NCI-H748 (cell line): ENCODE results near the gene NECAP2.
A peak's percentile ranks its signal among the peaks of the same experiment; 100 is the strongest.
"Not testable (repeated sequence)": the region's sequence is repeated elsewhere in the genome, so short reads cannot be mapped to it uniquely, and the experiment has no call there.

Source experiments
- DNase-seq: peaks from one replicate; lab custom pipeline; 2025; ENCODE audit not compliant: unreplicated experiment; lab: John Stamatoyannopoulos, UW

The NECAP2 gene

DNA sequence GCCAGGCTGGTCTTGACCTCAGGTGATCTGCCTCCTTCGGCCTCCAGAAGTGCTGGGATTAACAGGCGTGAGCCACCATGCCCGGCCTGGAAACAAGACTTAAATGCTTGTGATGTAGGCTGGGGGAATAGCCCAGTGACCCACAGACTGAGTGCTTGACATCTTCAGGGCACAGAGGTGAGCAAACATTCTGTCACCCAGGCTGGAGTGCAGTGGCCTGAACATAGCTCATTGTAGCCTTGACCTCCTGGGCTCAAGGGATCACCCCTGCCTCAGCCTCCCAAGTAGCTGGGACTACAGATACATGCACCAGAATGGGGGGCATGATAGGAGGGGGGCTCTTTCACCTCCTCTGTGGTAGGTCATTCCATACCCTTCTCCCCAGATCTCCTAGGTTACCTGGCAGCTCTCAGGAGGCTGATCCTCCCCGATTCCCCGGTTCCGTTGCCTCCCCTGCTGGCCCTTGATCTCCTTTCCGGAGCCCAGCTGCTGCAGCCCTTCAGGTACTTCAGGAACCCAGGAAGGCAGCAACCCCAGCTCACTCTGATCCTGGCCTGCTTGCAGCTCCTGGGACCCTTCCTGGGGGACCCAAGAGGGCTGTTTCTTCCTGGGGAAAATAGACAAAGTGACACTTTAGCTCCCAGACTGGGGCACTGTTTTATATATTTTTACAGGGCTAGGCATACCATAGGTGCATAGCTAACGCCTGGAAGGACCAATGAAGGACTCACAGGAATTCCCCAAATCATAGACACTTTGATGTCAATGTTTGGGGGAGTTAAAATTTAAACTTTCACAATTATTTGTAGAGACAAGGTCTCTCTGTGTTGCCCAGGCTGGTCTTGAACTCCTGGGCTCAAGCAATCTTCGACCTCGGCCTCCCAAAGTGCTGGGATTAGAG lies 15.1 kb upstream of the NECAP2 start:
- DNase-seq: no peak

DNA sequence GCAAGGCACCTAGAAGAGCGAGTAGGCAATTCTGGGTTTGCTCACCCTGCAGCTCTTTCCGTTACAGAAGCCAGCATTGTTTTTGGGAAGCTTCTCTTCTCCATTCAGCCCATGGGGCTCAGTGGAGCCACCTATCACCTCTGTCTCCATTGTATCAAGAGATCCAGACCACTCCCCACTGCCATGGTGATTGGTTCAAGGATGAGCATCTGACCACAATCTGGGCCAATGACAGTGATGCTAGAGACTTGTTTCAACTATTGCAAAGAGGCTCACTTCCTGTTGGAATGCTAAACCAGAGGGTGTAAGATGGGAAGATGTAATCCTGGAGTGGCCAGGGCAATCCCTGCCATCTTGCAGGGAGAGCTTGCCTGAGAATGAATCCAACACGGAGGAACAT lies 9.9 kb upstream of the NECAP2 start:
- DNase-seq: peak; percentile 3

DNA sequence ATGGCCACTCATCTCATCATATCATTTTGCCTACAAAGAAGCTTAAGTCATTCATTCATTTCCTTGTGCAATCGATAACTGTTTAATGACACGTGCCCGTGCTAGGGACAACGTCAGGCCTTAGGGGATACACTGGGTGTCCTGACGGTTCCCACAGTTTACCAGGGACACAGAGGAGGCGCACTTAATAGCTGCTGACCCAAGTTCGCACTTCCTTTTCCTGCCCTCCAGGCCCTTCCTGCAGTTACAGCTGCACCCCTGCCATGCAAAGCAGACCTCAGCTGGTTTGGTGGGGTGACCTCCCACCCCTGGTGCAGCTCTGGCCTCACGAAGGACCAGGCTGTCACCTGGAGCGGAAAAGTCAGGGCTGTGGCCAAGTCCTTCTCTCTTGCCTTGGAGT lies 7.5 kb upstream of the NECAP2 start:
- DNase-seq: no peak

DNA sequence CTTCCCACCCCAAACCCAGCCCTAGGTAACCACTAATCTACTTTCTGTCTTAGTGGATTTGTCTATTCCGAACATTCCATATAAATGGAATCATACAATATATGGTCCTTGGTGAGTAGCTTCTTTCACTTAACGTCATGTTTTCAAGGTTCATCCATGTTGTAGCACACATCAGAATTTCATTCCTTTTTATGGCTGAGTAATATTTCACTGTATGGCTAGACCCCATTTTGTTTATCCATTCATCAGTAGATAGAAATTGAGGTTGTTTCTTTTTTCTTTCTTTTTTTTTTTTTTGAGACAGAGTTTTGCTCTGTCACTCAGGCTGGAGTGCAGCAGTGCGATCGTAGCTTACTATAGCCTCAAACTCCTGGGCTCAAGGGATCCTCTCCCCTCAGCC lies 6.5 kb upstream of the NECAP2 start:
- no peak for DNase-seq

DNA sequence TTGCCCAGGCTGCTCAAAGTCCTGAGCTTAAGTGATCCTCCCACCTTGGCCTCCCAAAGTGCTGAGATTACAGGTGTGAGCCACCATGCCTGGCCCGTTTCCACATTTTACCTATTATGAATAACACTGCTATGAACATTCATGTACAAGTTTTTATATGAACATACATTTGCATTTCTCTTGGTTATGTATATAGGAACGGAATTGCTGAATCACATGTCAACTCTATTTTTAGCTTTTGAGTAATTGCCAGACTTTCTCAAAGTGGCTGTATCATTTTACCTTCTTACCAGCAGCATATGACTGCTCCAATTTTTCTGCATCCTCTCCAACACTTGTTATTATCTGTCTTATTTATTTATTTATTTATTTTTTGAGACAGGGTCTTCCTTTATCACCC lies 6.0 kb upstream of the NECAP2 start:
- no peak for DNase-seq

DNA sequence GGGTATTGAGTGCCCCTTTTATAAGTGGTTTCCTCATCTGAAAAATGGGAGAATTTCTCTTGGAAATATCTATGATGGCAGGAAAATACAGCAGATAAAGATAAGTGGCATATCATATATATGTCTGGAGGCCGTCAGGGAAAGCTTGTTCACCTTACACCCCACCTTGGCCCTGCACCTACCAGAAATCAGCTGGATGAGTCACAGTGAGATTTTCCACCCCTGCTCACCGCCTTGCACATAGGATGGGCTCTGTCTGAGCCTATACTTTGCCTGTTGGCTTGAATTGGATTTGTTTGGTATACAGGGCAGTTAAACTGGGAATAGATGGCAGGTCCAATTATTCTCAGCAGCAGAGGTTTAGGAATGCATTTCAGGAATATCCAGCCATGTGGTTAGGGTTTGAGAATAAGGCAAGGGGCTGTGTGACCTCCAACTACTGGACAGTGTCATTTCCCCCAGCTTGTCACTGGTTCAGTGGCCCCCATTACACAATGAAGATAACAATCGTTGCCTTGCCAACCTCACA lies 3.5 kb upstream of the NECAP2 start, which contains the start of gene SPATA21:
Gene SPATA21 (minus strand): TSS at position 479 of the 529 bp plus-strand sequence. CDS start 6,053 bp downstream, outside the sequence.
- no peak for DNase-seq

DNA sequence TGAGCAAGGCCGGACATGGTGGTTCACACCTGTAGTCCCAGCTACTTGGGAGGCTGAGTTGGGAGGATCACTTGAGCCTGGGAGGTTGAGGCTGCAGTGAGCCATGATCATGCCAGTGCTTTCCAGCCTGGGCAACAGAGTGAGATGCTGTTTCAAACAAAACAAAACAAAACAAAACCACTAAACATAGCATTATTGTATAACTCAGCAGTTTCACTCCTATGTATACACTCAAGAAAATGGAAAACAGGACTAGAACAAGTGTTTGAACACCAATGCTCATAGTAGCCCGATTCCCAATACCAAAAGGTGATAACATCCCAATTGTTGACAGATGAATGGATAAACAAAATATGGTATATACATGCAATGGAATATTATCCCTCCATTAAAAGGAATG lies 2.0 kb upstream of the NECAP2 start:
- DNase-seq: no peak

DNA sequence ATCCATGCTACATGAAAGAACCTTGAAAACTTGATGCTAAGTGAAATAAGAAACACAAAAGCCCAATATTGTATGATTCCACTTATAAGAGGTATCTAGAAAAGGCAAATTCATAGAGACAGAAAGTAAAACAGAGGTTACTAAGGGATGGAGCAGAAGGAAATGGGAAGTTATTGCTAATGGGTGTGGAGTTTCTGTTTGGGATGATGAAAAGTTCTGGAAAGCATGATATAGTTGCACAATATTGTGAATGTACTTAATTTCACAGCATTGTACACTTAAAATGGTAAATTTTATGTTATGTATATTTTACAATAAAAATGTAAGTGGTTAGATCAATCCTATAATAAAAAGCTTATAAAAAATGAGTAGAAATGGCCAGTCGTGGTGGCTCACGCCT lies 1.6 kb upstream of the NECAP2 start:
- no peak for DNase-seq

DNA sequence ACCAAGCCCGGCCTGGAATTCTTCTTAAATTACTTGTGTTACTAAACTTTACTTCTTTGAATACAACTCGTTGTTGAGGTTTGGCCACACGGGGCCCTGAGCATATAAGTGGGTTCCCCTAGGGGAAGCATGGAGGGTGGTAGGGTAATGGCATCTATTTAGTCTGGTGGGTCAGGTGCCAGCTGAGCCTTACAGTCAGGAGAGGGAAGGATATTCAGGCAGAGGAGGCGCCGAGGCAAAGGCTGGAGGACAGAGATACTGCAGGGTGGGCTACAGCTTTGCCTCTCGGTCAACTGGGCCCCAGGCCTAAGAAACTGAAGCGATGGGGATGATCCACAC lies 424 bp upstream of the NECAP2 start:
- no peak for DNase-seq

DNA sequence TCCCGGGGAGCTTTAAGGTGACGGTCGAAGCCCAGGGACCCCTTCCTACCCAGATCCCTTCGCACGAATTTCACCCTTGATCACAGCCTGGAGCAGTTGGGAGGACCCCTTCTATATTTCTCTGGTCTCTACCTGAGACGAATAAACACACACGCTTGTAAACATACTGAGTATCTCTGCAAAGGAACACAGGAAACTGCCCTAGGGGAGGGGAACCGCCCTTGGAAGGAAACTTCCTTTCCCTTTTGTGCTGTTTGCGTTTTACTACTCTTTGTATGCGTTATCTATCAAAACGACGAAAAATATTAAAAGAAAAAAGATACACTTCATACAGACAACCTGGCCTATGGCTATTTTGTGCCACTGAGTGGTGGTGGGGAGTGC lies 750 bp downstream of the NECAP2 start:
- DNase-seq: no peak

DNA sequence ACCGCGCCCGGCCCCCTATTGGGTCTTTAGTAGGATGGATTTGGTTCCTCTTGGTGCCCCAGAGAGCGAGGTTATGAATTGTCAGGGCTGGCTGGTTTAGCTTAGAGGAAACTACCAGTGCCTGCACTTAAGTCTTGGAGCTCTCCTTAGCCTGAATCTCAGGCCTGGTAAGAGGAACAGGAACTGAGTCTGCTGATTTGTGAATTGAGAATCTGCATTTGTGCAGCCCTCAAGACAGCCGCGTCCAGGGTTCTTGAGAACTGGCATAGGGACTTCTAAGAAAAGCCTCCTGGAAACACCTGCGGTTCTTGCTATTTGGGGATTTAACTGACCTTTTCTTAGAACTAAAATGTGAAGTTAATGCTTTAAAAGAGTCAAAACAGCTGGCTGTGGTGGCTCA lies 1.7 kb downstream of the NECAP2 start:
- DNase-seq: no peak

DNA sequence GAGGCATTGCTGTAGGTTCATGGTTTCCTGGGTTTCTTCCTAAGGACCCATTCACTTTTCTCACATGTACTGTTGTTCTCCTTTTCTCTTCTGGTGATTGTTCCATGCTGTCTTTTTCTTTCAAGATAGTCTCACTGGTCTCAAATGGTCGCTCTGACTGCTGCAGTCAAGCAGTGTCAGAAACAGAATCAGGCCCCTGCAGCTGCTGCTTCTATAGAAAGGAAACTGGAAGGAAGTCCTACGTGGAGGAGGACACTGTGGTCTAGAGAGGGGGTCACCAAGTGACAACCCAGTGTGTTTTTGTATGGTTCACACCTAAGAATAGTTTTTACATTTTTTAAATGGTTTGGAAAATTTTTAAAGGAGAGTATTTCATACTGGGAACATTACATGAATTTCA lies 2.4 kb downstream of the NECAP2 start:
- no peak for DNase-seq

DNA sequence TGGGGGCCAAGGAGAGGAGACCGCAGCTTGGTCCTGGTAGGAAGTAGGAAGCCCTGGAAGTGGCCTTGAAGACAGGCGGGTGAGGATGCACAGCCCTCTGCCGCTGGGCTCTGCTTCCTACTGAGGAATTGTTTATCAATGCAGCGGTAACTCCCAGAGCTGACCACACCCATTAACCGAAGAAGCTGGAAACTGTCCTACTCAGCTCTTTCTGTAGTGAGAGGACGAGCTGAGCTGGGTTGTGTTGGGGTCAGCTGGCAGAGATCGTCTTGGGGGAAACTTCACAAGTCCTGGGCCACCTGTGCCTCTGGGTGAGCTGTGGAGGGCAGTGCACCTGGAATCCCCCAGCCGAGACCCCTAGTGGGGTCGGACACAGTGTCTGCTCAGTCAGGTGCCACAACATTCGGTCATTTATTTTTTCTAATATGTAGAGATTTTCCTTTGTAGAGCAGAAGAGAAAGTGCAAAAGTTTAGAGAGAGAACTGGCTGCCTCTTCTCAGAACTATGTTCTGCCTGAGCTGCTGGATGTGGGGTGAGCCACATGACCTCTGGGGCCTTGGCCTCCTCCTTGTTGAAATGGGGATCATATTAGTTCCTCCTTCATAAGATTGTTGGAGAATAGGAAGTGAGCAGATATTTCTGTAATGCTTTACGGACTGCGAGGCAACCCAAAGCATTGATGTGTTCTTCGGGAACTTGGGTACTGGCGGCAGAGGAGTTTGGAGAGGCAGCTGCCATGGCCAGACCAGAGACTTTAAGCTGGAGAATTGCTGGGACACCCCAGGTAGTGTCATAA lies 3.6 kb downstream of the NECAP2 start:
- no peak for DNase-seq

DNA sequence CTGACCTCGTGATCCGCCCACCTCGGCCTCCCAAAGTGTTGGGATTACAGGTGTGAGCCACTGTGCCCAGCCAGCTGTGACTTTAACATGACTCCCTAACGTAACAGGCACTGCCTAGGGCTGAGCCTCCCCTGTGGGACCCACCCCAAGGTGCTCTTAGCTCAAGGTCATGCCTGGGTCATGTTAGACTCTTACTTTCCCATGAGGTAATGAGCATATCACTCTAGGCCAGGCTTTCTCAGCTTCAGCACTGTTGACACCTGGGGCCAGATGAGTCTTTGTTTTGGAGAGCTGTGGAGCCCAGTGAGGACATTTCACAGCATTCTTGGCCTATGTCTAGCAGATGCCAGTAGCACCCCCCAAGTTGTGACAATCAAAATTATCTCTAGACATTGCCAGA lies 4.5 kb downstream of the NECAP2 start:
- no peak for DNase-seq

DNA sequence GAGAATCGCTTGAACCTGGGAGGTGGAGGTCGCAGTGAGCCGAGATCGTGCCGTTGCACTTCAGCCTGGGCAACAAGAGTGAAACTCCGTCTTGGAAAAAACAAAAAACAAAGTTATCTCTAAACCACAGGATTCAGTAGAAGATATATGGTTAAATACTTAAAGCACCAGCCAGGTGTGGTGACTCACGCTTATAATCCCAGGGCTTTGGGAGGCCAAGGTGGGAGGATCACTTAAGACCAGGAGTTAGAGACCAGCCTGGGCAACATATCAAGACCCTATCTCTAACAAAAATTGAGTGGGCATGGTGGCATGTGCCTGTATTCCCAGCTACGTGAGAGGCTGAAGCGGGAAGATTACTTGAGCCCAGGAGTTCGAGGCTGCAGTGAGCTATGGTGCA lies 5.6 kb downstream of the NECAP2 start:
- no peak for DNase-seq

DNA sequence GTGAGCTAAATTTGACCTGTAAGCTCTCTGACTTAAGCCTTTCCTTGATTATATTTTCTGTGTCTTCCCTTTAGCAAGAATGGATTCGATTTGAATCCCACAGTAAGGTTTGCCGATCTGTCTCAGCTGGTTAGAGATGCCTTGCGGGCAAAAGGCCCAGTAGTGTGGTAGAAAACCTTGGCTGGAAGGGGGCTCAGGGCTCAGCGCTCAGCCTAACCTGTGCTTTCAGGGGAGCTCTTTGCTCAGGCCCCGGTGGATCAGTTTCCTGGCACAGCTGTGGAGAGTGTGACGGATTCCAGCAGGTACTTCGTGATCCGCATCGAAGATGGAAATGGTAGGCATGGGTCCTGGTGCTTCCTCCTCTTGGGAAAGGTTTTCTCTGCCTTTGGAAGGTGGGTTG lies 7.1 kb downstream of the NECAP2 start:
- no peak for DNase-seq

DNA sequence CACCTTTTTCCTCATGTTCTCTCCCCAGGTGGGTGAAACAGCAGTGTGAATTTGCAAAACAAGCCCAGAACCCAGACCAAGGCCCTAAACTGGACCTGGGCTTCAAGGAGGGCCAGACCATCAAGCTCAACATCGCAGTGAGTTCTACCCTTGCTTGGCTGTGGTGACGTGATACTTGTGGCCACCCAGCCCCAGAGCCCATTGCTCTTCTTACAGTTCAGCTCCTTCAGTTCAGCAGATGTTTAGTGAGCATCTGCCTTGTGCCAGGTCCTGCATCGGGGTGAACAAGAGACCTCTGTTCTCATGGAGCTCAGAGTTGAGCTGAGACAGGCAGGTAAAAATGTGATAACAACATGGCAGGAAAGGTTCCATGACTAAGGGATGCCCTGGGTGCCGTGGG lies 8.5 kb downstream of the NECAP2 start:
- no peak for DNase-seq

DNA sequence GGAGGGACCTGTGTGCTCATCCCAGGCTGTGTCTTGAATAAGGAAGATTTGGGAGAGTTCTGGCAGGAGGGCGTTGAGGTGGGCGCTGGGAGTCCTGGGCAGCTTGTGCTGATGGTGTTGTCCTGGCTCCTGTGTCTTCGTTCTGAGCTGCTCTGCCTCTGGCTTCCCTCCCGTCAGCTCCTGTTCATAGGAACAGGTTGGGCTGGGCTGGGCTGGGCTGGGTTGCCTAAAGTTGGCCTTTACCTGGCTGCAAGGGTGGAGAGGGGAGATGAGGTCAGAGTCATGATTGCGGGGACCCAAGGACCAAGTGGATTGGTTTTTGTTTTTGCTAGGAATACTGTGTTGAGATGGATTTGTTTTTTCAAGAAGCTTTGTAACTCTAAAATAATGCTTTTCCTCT lies 9.1 kb downstream of the NECAP2 start:
- no peak for DNase-seq

DNA sequence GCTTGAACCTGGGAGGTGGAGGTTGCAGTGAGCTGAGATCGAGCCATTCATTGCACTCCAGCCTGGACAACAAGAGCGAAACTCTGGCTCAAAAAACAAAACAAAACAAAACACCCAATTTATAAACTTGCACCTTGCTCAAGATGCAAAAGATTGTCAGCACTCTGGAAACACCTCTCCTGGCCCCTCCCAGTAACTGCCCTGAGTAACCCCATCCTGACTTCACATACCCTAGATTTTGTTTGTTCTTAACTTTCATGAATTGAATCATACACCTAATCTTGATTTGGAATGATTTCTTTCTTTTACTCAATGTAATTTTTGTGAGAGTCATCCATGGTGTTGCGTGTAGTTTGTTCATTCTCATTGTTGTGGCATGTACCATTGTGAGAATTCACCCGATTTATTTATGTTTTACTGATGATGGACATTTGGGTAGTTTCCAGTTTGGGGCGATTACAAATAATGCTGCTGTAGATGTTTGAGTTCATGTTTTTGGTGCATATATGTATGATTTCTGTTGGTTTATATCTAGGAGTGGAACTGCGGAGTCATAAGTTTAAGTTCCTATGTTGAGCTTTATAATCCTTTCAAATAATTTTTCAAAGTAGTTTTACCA lies 10.4 kb downstream of the NECAP2 start:
- no peak for DNase-seq

DNA sequence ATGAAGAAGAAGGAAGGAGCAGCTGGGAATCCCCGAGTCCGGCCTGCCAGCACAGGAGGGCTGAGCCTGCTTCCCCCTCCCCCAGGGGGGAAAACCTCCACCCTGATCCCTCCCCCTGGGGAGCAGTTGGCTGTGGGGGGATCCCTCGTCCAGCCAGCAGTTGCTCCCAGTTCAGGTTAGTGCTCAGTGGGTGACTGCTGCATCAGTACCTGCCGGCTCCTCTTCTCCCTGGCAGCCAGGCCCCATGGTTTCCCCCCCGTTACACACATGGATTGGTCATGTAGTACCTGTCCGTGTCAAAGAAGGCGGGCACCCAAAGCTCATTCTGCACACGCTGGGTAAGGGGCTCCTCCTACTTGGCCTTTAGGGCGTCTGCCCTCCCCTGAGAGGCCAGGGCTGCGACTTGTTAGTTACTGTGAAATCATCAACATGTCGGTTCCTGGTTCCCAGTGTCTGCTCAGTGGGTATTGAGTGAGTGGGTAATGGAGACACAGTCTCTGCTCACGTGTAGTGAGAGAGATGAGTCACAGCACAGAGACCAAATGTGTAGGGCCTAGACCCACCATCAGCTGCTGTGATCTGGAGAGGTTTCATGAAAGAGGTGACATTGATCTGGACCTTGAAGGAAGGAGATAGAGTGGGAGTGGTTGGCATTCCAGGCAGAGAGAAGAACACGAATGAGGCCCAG lies 11.5 kb downstream of the NECAP2 start:
- DNase-seq: no peak

DNA sequence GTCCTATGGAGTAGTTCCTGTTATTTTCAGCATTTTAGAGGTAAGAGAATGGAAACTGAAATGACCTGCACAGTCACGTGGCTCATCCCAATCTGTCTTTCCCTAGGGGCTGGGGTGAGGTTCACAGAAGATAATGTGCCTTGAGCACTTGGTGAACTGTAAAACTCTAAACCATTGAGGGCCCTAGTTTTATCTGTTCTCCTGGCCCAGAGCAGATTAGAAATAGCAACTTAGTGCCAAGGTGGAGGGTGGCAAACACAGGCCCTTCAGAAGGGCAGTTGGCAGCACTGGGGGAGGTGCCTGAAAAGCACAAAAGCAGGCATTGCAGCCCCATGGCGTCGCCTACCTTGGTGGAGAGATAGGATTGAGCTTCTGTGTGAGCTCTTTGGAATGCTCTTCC lies 14.4 kb downstream of the NECAP2 start:
- not testable (repeated sequence) for DNase-seq
